ENCODE measurements around the gene ADCYAP1R1. TPM values are rescaled to one million over a fixed set of nuclear protein-coding genes. Genes with fewer than 3 reads are reported as not detected.

The ADCYAP1R1 gene
- total RNA-seq, 4 donors from 2014 or later, result 1.9 to 7.4 (median 3.4) TPM

DNA sequence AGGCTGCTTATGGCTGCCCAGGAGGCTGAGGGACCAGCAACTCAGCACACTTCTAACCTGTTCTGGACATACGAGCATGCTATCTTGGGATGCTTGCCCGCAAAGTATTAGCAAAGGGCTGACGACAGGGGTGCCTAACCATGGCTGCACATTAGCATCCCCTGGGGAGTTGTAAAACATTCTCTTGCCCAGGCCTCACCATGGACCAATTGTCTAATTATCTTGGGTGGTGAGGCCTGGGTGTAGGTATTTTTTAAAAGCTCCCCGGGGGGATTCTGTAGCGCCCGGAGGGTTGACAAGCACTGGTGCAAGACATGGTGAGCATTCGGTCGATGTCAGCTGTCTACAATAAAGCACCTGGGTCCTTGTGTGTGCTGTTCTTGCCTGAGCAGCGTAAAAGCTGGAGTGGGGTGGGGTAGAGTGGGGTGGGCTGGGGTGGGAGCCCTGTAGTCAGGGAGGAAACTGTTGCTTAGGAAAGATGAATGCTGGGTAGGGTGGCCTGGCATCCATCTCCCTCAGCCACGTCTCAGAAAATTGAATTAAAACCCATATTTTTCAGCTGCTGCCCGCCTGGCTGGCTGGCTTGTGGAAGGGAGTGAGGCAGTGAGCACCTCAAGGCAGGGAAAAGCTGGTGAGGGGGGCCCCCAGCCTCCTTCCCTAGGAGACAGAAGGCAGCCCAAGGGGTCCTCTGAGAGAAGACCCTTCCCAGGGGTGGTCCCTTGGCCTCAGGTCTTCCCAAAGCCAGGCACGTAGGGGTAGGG lies 2.9 kb upstream of the ADCYAP1R1 start:
- peaks cover 0 to 6% (median 0%) of the 10 kb centered on the region in 4 donors for H3K4me1 ChIP-seq
- H3K9me3 ChIP-seq, result no peaks in the 10 kb centered on the region
- intact Hi-C loops (cut with DNase I; ENCODE audit: low total_unique reads) (no loop called here), in situ Hi-C loops (cut with MboI; ENCODE audit: low pct_ligation_motif_present in 1 of 4, low pct_unique_long_range_greater_than_20kb in 1 of 4, low sequenced_read_pairs in 3 of 4) (no loop called here)
- no peak for DNase-seq
- H3K27ac ChIP-seq, result no peak overlapping the region
- no peak for TF ChIP-seq EP300 (IDR thresholded peaks at IDR 0.05; ENCODE audit: low read depth)
- no peak for TF ChIP-seq POLR2A (IDR thresholded peaks at IDR 0.05)
- TF ChIP-seq POLR2AphosphoS5 (IDR thresholded peaks at IDR 0.05), result no peak
- no peak for TF ChIP-seq CTCF (IDR thresholded peaks at IDR 0.05)
- no peaks in the 10 kb centered on the region for H3K36me3 ChIP-seq
- peaks cover 47% of the 10 kb centered on the region for H3K27me3 ChIP-seq
- 45 to 69% methylated on average over 2 to 12 of the region's 12 CpGs for WGBS, 2 donors (ENCODE audit: low coverage in 1 of 2)
- H3K4me3 ChIP-seq, result no peak overlapping the region

GRCh38 chr7:31052487-31052840 lies 356 bp downstream of the ADCYAP1R1 start:
- Histone ChIP-seq H3K9me3 (no peaks in the 10 kb centered on the region), H3K27me3 (peaks cover 52% of the 10 kb centered on the region), H3K4me1 (peaks cover 0 to 6% (median 0%) of the 10 kb centered on the region in 4 donors), H3K36me3 (no peaks in the 10 kb centered on the region), H3K4me3 (peak overlapping the region in 3 of 4 donors; percentile 2 to 39 (median 19)), H3K27ac (peak overlapping the region in 2 of 4 donors; percentile 7 to 21)
- 17% methylated on average over 36 of the region's 52 CpGs; no CpG with 5 or more reads in 1 of the 2 donors for WGBS, 2 donors (ENCODE audit: low coverage in 1 of 2)
- in situ Hi-C loops (cut with MboI; ENCODE audit: low pct_ligation_motif_present in 1 of 4, low pct_unique_long_range_greater_than_20kb in 1 of 4, low sequenced_read_pairs in 3 of 4) (no loop called here), intact Hi-C loops (cut with DNase I; ENCODE audit: low total_unique reads) (no loop called here)
- DNase-seq, result no peak
- TF ChIP-seq EP300 (IDR thresholded peaks at IDR 0.05; ENCODE audit: low read depth) (no peak), POLR2A (IDR thresholded peaks at IDR 0.05) (no peak)

DNA sequence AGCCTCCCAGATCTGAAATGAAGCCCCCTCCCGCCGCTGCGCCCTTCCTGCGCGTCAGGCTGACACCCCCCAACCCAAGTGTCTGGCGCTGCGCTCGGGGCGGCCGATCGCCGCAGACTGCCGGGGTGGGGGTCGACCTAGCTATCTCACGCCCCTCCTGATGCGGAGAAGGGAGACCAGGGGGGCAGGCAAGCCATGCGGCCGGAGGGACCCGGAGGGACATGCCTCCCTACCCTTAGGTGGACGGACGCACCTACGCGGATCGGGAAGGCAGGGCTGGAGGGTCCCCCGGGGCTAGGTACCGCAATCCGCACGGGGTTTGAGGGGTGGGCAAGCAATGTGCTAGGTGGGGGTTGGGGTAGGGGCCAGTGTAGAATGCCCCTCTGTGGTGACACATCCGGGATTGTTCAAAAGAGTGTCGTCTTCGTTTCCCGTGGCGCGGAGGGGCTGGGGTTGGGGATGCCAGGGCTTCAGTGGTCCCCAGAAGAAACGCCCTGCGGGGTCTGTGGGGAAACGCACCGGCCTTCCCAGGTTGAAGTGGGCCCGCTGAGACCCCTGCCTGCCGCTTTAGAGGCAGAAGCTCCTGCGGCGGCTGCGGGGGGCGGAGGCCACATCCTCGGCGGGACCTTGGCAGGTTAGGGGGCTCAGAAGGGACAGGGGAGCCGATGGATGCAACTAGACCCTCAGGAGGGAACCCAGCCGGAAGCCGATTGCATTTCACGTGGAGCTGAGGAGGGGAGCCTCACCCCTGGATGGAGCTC lies 913 bp downstream of the ADCYAP1R1 start:
- Histone ChIP-seq H3K4me3 (peak overlapping the region in 3 of 4 donors; percentile 2 to 39 (median 19)), H3K27ac (peak overlapping the region in 2 of 4 donors; percentile 7 to 21), H3K4me1 (peaks cover 0 to 6% (median 0%) of the 10 kb centered on the region in 4 donors), H3K36me3 (no peaks in the 10 kb centered on the region), H3K9me3 (no peaks in the 10 kb centered on the region), H3K27me3 (peaks cover 52% of the 10 kb centered on the region)
- no peak for DNase-seq
- intact Hi-C loops (cut with DNase I; ENCODE audit: low total_unique reads), result no loop called here
- TF ChIP-seq POLR2A (IDR thresholded peaks at IDR 0.05) (no peak), POLR2AphosphoS5 (IDR thresholded peaks at IDR 0.05) (no peak), EP300 (IDR thresholded peaks at IDR 0.05; ENCODE audit: low read depth) (no peak), CTCF (IDR thresholded peaks at IDR 0.05) (no peak)
- in situ Hi-C loops (cut with MboI; ENCODE audit: low pct_ligation_motif_present in 1 of 4, low pct_unique_long_range_greater_than_20kb in 1 of 4, low sequenced_read_pairs in 3 of 4), result no loop called here
- WGBS, 2 donors (ENCODE audit: low coverage in 1 of 2), result 20 to 24% methylated on average over 7 to 50 of the region's 50 CpGs

GRCh38 chr7:31053986-31054385 lies 1.9 kb downstream of the ADCYAP1R1 start:
- Histone ChIP-seq H3K4me1 (peaks cover 0 to 6% (median 0%) of the 10 kb centered on the region in 4 donors), H3K4me3 (no peak overlapping the region), H3K36me3 (no peaks in the 10 kb centered on the region), H3K27ac (no peak overlapping the region), H3K27me3 (peaks cover 52% of the 10 kb centered on the region), H3K9me3 (no peaks in the 10 kb centered on the region)
- TF ChIP-seq POLR2A (IDR thresholded peaks at IDR 0.05) (no peak), EP300 (IDR thresholded peaks at IDR 0.05; ENCODE audit: low read depth) (no peak), CTCF (IDR thresholded peaks at IDR 0.05) (no peak), POLR2AphosphoS5 (IDR thresholded peaks at IDR 0.05) (no peak)
- DNase-seq, result no peak
- WGBS, 2 donors (ENCODE audit: low coverage in 1 of 2), result 84% methylated on average over 5 of the region's 5 CpGs; no CpG with 5 or more reads in 1 of the 2 donors
- in situ Hi-C loops (cut with MboI; ENCODE audit: low pct_ligation_motif_present in 1 of 4, low pct_unique_long_range_greater_than_20kb in 1 of 4, low sequenced_read_pairs in 3 of 4) (no loop called here), intact Hi-C loops (cut with DNase I; ENCODE audit: low total_unique reads) (no loop called here)
